H9 (cell line): Measurements from ENCODE around the gene SIT1. TPM values are rescaled to one million over a fixed set of nuclear protein-coding genes. Genes with fewer than 3 reads are reported as not detected.
A peak's percentile ranks its signal among the peaks of the same experiment; 100 is the strongest.

Source experiments
- DNase-seq: peaks from one replicate; pipeline ENCODE4 v3.0.0-alpha.2; 2017
- H2AFZ ChIP-seq: one replicate; pipeline ENCODE4 v1.6.1; 2013; ENCODE audit warnings: mild to moderate bottlenecking, low read length, control low read depth, moderate library complexity
- H2AK5ac ChIP-seq: 2 replicates; pipeline ENCODE4 v1.6.1; 2013; ENCODE audit warnings: low read length, control low read depth, mixed read lengths; ENCODE audit not compliant: insufficient read length
- H2BK120ac ChIP-seq: one replicate; pipeline ENCODE4 v1.6.1; 2013; ENCODE audit warnings: low read depth, mild to moderate bottlenecking, low read length, control low read depth, inconsistent platforms; ENCODE audit not compliant: poor library complexity, severe bottlenecking
- H2BK12ac ChIP-seq: 2 replicates; pipeline ENCODE4 v1.6.1; 2013; ENCODE audit warnings: low read length, control low read depth, mixed read lengths, low read depth; ENCODE audit not compliant: insufficient read length
- H2BK15ac ChIP-seq: 2 replicates; pipeline ENCODE4 v1.6.1; 2013; ENCODE audit warnings: low read depth, low read length, control low read depth
- H2BK20ac ChIP-seq: one replicate; pipeline ENCODE4 v1.6.1; 2013; ENCODE audit warnings: low read depth, mild to moderate bottlenecking, low read length, control low read depth, inconsistent platforms; ENCODE audit not compliant: poor library complexity, severe bottlenecking
- H2BK5ac ChIP-seq: 2 replicates; pipeline ENCODE4 v1.6.1; 2013; ENCODE audit warnings: low read length, control low read depth, mixed read lengths; ENCODE audit not compliant: insufficient read length
- H3K14ac ChIP-seq: 2 replicates; pipeline ENCODE4 v1.6.1; 2013; ENCODE audit warnings: low read length, control low read depth; ENCODE audit not compliant: insufficient read depth
- H3K18ac ChIP-seq: 2 replicates; pipeline ENCODE4 v1.6.1; 2013; ENCODE audit warnings: low read depth, mild to moderate bottlenecking, mixed read lengths, low read length, control low read depth; ENCODE audit not compliant: insufficient read length
- H3K23ac ChIP-seq: 2 replicates; pipeline ENCODE4 v1.6.1; 2013; ENCODE audit warnings: low read length, control low read depth, mixed read lengths, low read depth; ENCODE audit not compliant: insufficient read length
- H3K23me2 ChIP-seq: 2 replicates; pipeline ENCODE4 v1.6.1; 2013; ENCODE audit warnings: low read depth, mild to moderate bottlenecking, mixed read lengths, low read length, control low read depth; ENCODE audit not compliant: insufficient read length, poor library complexity, severe bottlenecking
- H3K27ac ChIP-seq: 2 replicates; pipeline ENCODE4 v1.5.1; 2013; ENCODE audit warnings: low read length, control low read depth, mixed read lengths, low read depth; ENCODE audit not compliant: insufficient read length
- H3K27me3 ChIP-seq: 2 replicates; pipeline ENCODE4 v1.6.1; 2013; ENCODE audit warnings: low read length, control low read depth, inconsistent platforms; ENCODE audit not compliant: insufficient read depth
- H3K4ac ChIP-seq: 2 replicates; pipeline ENCODE4 v1.6.1; 2013; ENCODE audit warnings: low read depth, mild to moderate bottlenecking, control low read depth, inconsistent platforms, low read length, moderate library complexity
- H3K4me1 ChIP-seq: 2 replicates; pipeline ENCODE4 v1.6.1; 2013; ENCODE audit warnings: low read length, control low read depth, inconsistent platforms; ENCODE audit not compliant: insufficient read depth
- H3K4me2 ChIP-seq: 2 replicates; pipeline ENCODE4 v1.6.1; 2013; ENCODE audit warnings: low read length, control low read depth, mixed read lengths; ENCODE audit not compliant: insufficient read length, insufficient read depth
- H3K56ac ChIP-seq: 2 replicates; pipeline ENCODE4 v1.6.1; 2013; ENCODE audit warnings: low read depth, mild to moderate bottlenecking, mixed read lengths, low read length, control low read depth; ENCODE audit not compliant: insufficient read length
- H3K79me1 ChIP-seq: 2 replicates; pipeline ENCODE4 v1.6.1; 2013; ENCODE audit warnings: low read depth, mild to moderate bottlenecking, moderate library complexity, low read length, control low read depth, inconsistent platforms; ENCODE audit not compliant: insufficient read depth, poor library complexity, severe bottlenecking
- H3K79me2 ChIP-seq: 2 replicates; pipeline ENCODE4 v1.6.1; 2013; ENCODE audit warnings: low read length, control low read depth, inconsistent platforms; ENCODE audit not compliant: insufficient read depth
- H3K9ac ChIP-seq: 2 replicates; pipeline ENCODE4 v1.6.1; 2013; ENCODE audit warnings: low read length, control low read depth, mixed read lengths; ENCODE audit not compliant: insufficient read length; ENCODE audit errors: extremely low read depth
- H3K9me3 ChIP-seq: one replicate; pipeline ENCODE4 v1.6.1; 2013; ENCODE audit warnings: low read depth, low read length, inconsistent platforms; ENCODE audit not compliant: control insufficient read depth
- H3T11ph ChIP-seq: one replicate; pipeline ENCODE4 v1.6.1; 2013; ENCODE audit warnings: mild to moderate bottlenecking, low read length, control low read depth, inconsistent platforms
- H4K20me1 ChIP-seq: one replicate; pipeline ENCODE4 v1.6.1; 2013; ENCODE audit not compliant: control insufficient read depth, insufficient read length, insufficient read depth
- H4K5ac ChIP-seq: 2 replicates; pipeline ENCODE4 v1.6.1; 2013; ENCODE audit warnings: low read depth, mild to moderate bottlenecking, mixed read lengths, low read length, control low read depth; ENCODE audit not compliant: insufficient read length
- H4K8ac ChIP-seq: replicated peaks from 2 replicates; pipeline ENCODE4 v1.6.1; 2013; ENCODE audit warnings: low read length, control low read depth, mixed read lengths, low read depth; ENCODE audit not compliant: insufficient read length
- H4K91ac ChIP-seq: 2 replicates; pipeline ENCODE4 v1.6.1; 2013; ENCODE audit warnings: low read depth, mild to moderate bottlenecking, moderate library complexity, mixed read lengths, low read length, control low read depth; ENCODE audit not compliant: insufficient read length
- H3K27ac Mint-ChIP-seq, 3 experiments: 2 replicates in 2 of 3; 3 replicates in 1 of 3; pipeline ENCODE4 v1.8.0; 2020 to 2021; ENCODE audit warnings: mixed read lengths in 3 of 3, mild to moderate bottlenecking in 1 of 3, moderate library complexity in 1 of 3
- H3K27me3 Mint-ChIP-seq: 2 replicates; pipeline ENCODE4 v1.8.0; 2021; ENCODE audit warnings: low read depth, mild to moderate bottlenecking, moderate library complexity, mixed read lengths
- H3K36me3 Mint-ChIP-seq, 3 experiments: 2 replicates in 2 of 3; 3 replicates in 1 of 3; pipeline ENCODE4 v1.8.0; 2020 to 2021; ENCODE audit warnings: low read depth in 3 of 3, mixed read lengths in 3 of 3; ENCODE audit not compliant: insufficient read depth in 1 of 3
- H3K4me1 Mint-ChIP-seq, 2 experiments: 2 replicates each; pipeline ENCODE4 v1.8.0; 2020; ENCODE audit warnings: mixed read lengths in 2 of 2
- H3K4me3 Mint-ChIP-seq, 2 experiments: 2 replicates in 1 of 2; 3 replicates in 1 of 2; pipeline ENCODE4 v1.8.0; 2020 to 2021; ENCODE audit warnings: mild to moderate bottlenecking in 2 of 2, mixed read lengths in 2 of 2, moderate library complexity in 1 of 2
- H3K9me3 Mint-ChIP-seq, 2 experiments: 2 replicates in 1 of 2; 3 replicates in 1 of 2; pipeline ENCODE4 v1.8.0; 2020; ENCODE audit warnings: mild to moderate bottlenecking in 2 of 2, mixed read lengths in 2 of 2, moderate library complexity in 1 of 2
- WGBS: extraction: QIAGEN DNeasy Blood & Tissue Kit; methylation state at CpG from one replicate; pipeline ENCODE4 v1.1.7; 2013; ENCODE audit warnings: missing lambda C conversion rate, low lambda C conversion rate, mixed read lengths; ENCODE audit not compliant: insufficient read length; ENCODE audit errors: extremely low coverage; 5-methylcytosine and 5-hydroxymethylcytosine counted together
- total RNA-seq: library from RNA; stranded (reverse); gene quantifications from 2 replicates; pipeline ENCODE4 v1.2.1, GENCODE V29; 2021
- TF ChIP-seq, protein P1 (sequence below): fragments of 200-600 bp; sonication (generic); conservative IDR thresholded peaks from 3 replicates; pipeline ENCODE4 v1.8.0; 2021; ENCODE audit warnings: antibody characterized with exemption, mild to moderate bottlenecking

SIT1 gene
- total RNA-seq, 1 experiment from 2014 or later = 1.6 TPM

DNA sequence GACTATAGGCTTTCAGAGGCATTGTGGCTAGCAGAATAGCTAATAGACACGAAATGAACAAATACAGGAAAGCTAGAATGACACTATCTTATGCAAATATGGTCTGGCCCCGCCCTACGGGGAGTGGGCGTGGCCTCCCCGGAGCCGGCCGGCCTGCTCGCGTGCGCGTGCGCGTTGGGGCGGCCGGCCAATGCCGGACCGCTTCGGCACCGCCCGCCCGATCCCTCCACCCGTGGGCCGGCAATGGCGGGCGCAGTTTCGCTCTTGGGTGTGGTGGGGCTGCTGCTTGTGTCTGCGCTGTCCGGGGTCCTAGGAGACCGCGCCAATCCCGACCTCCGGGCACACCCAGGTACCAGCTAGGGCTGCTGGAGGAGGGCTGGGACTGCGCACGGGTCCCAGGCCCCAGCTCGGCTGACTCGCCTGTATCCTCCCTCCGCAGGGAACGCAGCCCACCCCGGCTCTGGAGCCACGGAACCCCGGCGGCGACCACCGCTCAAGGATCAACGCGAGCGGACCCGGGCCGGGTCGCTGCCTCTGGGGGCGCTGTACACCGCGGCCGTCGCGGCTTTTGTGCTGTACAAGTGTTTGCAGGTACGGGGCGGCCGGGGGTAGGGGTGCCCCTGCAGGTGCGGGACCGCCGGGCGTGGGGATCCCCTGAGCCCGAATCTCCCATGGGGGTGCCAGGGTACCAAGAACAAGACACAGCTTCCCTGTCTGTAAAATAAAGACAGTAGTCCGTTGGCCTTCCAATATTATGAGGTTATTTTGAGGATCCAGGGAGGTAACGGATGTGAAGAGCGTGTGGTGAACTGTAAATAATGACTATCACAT lies 7.6 kb upstream of the SIT1 start, which contains the start of gene CCDC107:
Gene CCDC107 (plus strand): TSS at position 156 of the 831 bp plus-strand sequence. CDS start 88 bp downstream, at position 244.
- no peak within 1 kb of the TSS for H2BK12ac ChIP-seq
- H3K9ac ChIP-seq = peak within 1 kb of the TSS; percentile 74
- H3K14ac ChIP-seq = peak within 1 kb of the TSS; percentile 77; the same call in 1 of the 2 replicates
- peak; percentile 79 for DNase-seq
- no peak within 1 kb of the TSS for H2AFZ ChIP-seq
- H4K20me1 ChIP-seq = no peaks in the 10 kb centered on the region
- H3K27me3 ChIP-seq = no peaks in the 10 kb centered on the region
- WGBS = no CpG with 5 or more reads among the region's 67 CpGs
- no peaks in the 10 kb centered on the region for H3K79me1 ChIP-seq
- no peaks in the 10 kb centered on the region for H3K9me3 ChIP-seq
- H3K56ac ChIP-seq = no peak within 1 kb of the TSS
- H2BK120ac ChIP-seq = no peak within 1 kb of the TSS
- peaks cover 24 to 27% of the 10 kb centered on the region in 2 experiments for H3K4me1 Mint-ChIP-seq
- H4K5ac ChIP-seq = no peak within 1 kb of the TSS
- peak within 1 kb of the TSS; percentile 83 to 85 for H3K4me3 Mint-ChIP-seq
- H3K79me2 ChIP-seq = no peaks in the 10 kb centered on the region
- H3K36me3 Mint-ChIP-seq = peaks cover 28 to 37% (median 37%) of the 10 kb centered on the region in 3 experiments
- no peak within 1 kb of the TSS; the same call in 1 of the 2 replicates for H3K4ac ChIP-seq
- H3K18ac ChIP-seq = peak within 1 kb of the TSS; percentile 69
- peak within 1 kb of the TSS; percentile 57 for H3T11ph ChIP-seq
- peak within 1 kb of the TSS; percentile 50 for H3K27ac ChIP-seq
- H3K23me2 ChIP-seq = peaks cover 11% of the 10 kb centered on the region
- peak within 1 kb of the TSS; percentile 98 to 100 (median 99) for H3K27ac Mint-ChIP-seq
- peak within 1 kb of the TSS; percentile 76 for H3K4me2 ChIP-seq
- no peak within 1 kb of the TSS for H2BK5ac ChIP-seq
- TF ChIP-seq, protein P1, sequence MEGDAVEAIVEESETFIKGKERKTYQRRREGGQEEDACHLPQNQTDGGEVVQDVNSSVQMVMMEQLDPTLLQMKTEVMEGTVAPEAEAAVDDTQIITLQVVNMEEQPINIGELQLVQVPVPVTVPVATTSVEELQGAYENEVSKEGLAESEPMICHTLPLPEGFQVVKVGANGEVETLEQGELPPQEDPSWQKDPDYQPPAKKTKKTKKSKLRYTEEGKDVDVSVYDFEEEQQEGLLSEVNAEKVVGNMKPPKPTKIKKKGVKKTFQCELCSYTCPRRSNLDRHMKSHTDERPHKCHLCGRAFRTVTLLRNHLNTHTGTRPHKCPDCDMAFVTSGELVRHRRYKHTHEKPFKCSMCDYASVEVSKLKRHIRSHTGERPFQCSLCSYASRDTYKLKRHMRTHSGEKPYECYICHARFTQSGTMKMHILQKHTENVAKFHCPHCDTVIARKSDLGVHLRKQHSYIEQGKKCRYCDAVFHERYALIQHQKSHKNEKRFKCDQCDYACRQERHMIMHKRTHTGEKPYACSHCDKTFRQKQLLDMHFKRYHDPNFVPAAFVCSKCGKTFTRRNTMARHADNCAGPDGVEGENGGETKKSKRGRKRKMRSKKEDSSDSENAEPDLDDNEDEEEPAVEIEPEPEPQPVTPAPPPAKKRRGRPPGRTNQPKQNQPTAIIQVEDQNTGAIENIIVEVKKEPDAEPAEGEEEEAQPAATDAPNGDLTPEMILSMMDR = peak; percentile 90
- H2BK20ac ChIP-seq = no peak within 1 kb of the TSS
- H3K4me1 ChIP-seq = peaks cover 3% of the 10 kb centered on the region; the same call in 1 of the 2 replicates
- no peak within 1 kb of the TSS for H4K91ac ChIP-seq
- H2AK5ac ChIP-seq = no peak within 1 kb of the TSS
- no peak within 1 kb of the TSS for H3K23ac ChIP-seq
- H2BK15ac ChIP-seq = no peak within 1 kb of the TSS
- peaks cover 18% of the 10 kb centered on the region for H3K27me3 Mint-ChIP-seq
- no peak within 1 kb of the TSS for H4K8ac ChIP-seq
- H3K9me3 Mint-ChIP-seq = peaks cover 2 to 3% of the 10 kb centered on the region in 2 experiments; a peak in 3 of 5 replicates
